ENCODE results near the gene HABP2. TPM values are rescaled to one million over a fixed set of nuclear protein-coding genes. Genes with fewer than 3 reads are reported as not detected.

The HABP2 gene
- total RNA-seq, 1 donor from 2014 or later: 0.77 TPM

DNA sequence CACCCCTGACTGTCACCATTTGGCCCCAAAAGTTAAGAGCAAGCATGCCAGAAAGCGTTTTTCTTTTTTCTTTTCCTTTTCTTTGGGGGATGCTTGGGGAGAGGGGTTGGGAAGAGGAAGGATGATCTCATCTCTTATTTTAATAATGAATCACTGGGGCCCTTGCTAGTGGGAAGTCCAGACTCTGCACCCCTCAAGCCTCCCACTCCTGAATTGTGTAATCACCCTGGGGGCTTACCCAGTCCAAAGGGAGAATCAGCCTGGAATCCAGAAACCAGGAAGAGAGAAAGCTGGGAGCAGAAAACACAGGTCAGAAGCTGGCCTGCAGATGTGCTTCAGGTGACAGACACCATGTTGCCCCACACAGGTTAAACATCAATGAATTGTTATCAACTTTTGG, 14.7 kb upstream of the HABP2 start:
- H3K4me3 ChIP-seq: no peak overlapping the region
- intact Hi-C loops (cut with DNase I): no loop called here
- H3K36me3 ChIP-seq: no peaks in the 10 kb centered on the region
- H3K27ac ChIP-seq: no peak overlapping the region
- H3K4me1 ChIP-seq: no peaks in the 10 kb centered on the region
- TF ChIP-seq, protein P1, sequence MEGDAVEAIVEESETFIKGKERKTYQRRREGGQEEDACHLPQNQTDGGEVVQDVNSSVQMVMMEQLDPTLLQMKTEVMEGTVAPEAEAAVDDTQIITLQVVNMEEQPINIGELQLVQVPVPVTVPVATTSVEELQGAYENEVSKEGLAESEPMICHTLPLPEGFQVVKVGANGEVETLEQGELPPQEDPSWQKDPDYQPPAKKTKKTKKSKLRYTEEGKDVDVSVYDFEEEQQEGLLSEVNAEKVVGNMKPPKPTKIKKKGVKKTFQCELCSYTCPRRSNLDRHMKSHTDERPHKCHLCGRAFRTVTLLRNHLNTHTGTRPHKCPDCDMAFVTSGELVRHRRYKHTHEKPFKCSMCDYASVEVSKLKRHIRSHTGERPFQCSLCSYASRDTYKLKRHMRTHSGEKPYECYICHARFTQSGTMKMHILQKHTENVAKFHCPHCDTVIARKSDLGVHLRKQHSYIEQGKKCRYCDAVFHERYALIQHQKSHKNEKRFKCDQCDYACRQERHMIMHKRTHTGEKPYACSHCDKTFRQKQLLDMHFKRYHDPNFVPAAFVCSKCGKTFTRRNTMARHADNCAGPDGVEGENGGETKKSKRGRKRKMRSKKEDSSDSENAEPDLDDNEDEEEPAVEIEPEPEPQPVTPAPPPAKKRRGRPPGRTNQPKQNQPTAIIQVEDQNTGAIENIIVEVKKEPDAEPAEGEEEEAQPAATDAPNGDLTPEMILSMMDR (IDR thresholded peaks at IDR 0.05): no peak
- no peaks in the 10 kb centered on the region for H3K27me3 ChIP-seq (ENCODE audit: low read depth)
- no peaks in the 10 kb centered on the region for H3K9me3 ChIP-seq
- ATAC-seq: no peak
- DNase-seq: no peak

DNA sequence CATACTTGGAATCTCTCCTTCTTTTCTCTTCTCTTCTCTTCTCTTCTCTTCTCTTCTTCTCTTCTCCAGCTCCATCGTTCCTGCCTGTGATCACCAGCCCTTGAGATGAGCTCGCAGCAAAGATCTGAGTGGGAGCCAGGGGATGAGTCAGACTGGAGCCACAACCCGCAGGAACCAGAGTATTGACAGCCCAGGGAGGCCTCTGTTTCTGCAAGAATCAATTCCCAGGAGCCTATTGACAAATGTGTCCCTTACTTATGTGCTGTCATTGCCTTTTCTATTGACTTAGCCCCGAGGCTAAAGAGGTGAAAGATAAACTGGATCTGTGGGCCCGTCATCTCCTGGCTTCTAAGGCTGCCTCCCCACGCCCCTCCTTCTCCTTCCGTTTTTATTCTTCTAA, 13.1 kb upstream of the HABP2 start:
- H3K36me3 ChIP-seq: no peaks in the 10 kb centered on the region
- ATAC-seq (no peak), DNase-seq (no peak)
- H3K27me3 ChIP-seq (ENCODE audit: low read depth): no peaks in the 10 kb centered on the region
- intact Hi-C loops (cut with DNase I): no loop called here
- TF ChIP-seq, protein P1 (IDR thresholded peaks at IDR 0.05): no peak
- no peak overlapping the region for H3K27ac ChIP-seq
- no peaks in the 10 kb centered on the region for H3K4me1 ChIP-seq
- no peaks in the 10 kb centered on the region for H3K9me3 ChIP-seq
- no peak overlapping the region for H3K4me3 ChIP-seq

DNA sequence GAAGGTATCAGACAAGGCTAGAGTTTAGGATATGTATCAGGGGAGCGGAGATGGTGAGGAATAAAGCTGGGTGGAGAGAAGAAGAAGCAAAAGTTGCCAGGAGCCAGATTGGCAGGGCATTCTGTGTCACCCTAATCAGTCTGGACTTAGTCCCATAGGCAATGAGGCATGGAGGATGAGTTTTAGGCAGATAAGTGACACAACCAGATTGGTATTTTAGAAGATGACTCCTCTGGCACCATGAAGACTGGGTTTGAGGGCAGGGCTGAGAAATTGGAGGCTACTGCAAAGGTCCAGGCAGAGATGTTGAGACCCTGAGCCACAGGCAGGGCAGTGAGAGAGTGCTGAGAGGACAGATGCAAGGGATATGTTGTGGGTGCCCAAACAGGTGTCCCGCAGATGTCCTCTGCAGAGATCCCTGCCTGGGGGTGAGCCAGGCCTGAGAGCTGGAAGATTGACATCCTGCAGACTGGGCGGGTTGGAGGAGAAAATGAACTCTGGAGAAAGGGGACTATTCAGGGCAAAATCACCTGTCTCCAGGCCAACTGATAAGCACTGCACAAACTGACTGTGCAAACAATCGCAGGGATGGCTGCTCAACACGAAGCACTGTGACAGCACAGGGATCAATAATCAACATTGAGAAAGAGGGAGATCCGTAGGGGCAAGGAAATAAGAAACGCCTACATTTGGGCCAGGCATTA, 11.9 kb upstream of the HABP2 start:
- Histone ChIP-seq H3K4me1 (no peaks in the 10 kb centered on the region), H3K36me3 (no peaks in the 10 kb centered on the region), H3K9me3 (no peaks in the 10 kb centered on the region), H3K27me3 (ENCODE audit: low read depth) (no peaks in the 10 kb centered on the region), H3K4me3 (no peak overlapping the region), H3K27ac (no peak overlapping the region)
- TF ChIP-seq, protein P1 (IDR thresholded peaks at IDR 0.05): no peak
- DNase-seq (no peak), ATAC-seq (no peak)
- intact Hi-C loops (cut with DNase I): no loop called here

DNA sequence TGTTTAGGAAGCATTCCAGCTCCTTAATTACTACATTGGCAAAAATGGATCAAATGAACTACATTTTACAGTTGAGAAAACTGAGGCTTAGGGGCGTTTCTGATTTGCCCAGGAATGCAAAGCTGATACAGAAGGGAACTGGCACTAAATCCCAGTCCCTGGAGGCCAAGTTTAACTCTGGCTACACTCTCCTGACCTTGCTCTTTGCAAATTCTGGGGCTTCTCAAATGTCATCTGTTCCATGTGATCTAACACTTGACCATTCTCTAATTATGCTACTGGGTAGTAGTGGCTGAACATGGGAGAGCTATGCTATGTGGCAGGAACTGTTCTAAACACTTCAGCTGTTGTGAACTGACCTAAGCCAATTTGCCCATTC, 11.3 kb upstream of the HABP2 start:
- no peak for ATAC-seq
- Histone ChIP-seq H3K9me3 (no peaks in the 10 kb centered on the region), H3K27me3 (ENCODE audit: low read depth) (no peaks in the 10 kb centered on the region), H3K27ac (no peak overlapping the region), H3K36me3 (no peaks in the 10 kb centered on the region), H3K4me1 (no peaks in the 10 kb centered on the region), H3K4me3 (no peak overlapping the region)
- no peak for DNase-seq
- TF ChIP-seq, protein P1 (IDR thresholded peaks at IDR 0.05): no peak
- intact Hi-C loops (cut with DNase I): no loop called here

DNA sequence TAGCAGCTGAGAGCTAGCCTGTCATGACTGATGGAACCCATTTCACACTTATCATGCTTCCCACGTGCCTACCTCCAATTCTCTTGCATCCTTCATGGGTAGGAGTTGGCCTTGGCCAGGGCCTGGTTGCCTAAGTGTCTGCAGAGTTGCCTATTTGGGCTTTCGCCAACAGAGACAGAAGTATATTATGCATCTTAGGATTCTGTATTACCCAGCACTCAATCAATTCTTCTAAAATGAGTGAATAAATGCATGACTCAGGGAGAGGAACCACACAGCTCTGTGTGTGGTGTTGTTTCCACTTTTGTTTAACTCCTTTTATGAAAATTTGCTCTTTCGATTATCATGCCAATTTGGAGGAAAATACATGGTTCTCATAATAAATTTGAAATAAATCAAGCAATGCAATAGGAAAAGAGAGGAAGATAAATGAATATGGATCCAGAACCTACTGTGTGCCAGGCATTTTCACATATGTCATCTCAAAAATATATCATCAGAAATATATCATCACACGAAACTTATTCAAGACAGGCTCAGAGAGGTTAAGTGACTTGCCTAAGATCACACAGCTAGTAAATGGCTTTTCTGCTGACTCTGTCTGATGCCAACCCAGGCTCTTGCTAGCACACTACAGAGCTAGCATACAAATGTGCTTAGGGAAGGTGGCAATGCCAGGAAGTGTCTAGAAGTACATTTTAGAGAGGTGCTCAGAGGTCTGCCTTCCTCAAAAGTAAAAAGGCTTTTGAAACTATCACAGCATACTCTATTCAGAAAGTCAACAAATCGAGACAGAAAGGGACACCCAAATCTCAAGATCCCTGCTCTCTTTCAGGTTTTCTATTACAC, 9.5 kb upstream of the HABP2 start:
- H3K27ac ChIP-seq: no peak overlapping the region
- ATAC-seq (peak in 1 of 2 donors; percentile 70), DNase-seq (no peak)
- H3K9me3 ChIP-seq: no peaks in the 10 kb centered on the region
- TF ChIP-seq, protein P1 (IDR thresholded peaks at IDR 0.05): no peak
- no peaks in the 10 kb centered on the region for H3K4me1 ChIP-seq
- no peaks in the 10 kb centered on the region for H3K27me3 ChIP-seq (ENCODE audit: low read depth)
- intact Hi-C loops (cut with DNase I): no loop called here
- no peaks in the 10 kb centered on the region for H3K36me3 ChIP-seq
- H3K4me3 ChIP-seq: no peak overlapping the region
